K562 (cell line): Measurements from ENCODE around the gene AGR2.

Experiments used
- E2F3 ChIP-seq: fragments of 250-450 bp; sonication (Bioruptor Pico); IDR thresholded peaks from 2 replicates; pipeline ENCODE4 v1.4.0; 2020; ENCODE audit warnings: mild to moderate bottlenecking
- EZH2 ChIP-seq: IDR thresholded peaks from 2 replicates; pipeline ENCODE4 v1.6.1; 2012; ENCODE audit warnings: low read depth, mild to moderate bottlenecking, inconsistent platforms, low read length, borderline replicate concordance
- KLF1 ChIP-seq: fragments of 450-650 bp; IDR thresholded peaks from 2 replicates; pipeline ENCODE4 v1.6.1; 2016; ENCODE audit warnings: missing genetic modification characterization, missing compliant biosample characterization
- MAZ ChIP-seq, 2 experiments: fragments of 450-650 bp in 1 of 2; sonication (generic) in 1 of 2; formaldehyde crosslinking; IDR thresholded peaks in 1 of 2; conservative IDR thresholded peaks in 1 of 2; 2 replicates each; pipeline versions ENCODE4 v1.4.0 to v1.5.0; 2020; ENCODE audit warnings: mild to moderate bottlenecking in 1 of 2, missing genetic modification reagents in 1 of 2
- POLR2A ChIP-seq: fragments of 450-650 bp; conservative IDR thresholded peaks from 2 replicates; pipeline ENCODE4 v1.6.1; 2016
- RAD51 ChIP-seq: fragments of 450-650 bp; IDR thresholded peaks from 2 replicates; pipeline ENCODE4 v1.7.1; 2016; ENCODE audit warnings: low read depth, mild to moderate bottlenecking, borderline replicate concordance
- SUPT5H ChIP-seq: fragments of 450-650 bp; IDR thresholded peaks from 2 replicates; pipeline ENCODE4 v1.6.1; 2016
- TRIM28 ChIP-seq: fragments of 450-650 bp; IDR thresholded peaks from 2 replicates; pipeline ENCODE4 v1.6.1; 2017
- ZNF263 ChIP-seq: sonication (generic); formaldehyde crosslinking; IDR thresholded peaks from 2 replicates; pipeline ENCODE4 v1.8.0; 2022; ENCODE audit warnings: mild to moderate bottlenecking, missing genetic modification reagents, borderline replicate concordance
- ZNF778 ChIP-seq: fragments of 450-650 bp; formaldehyde crosslinking; IDR thresholded peaks from 2 replicates; pipeline ENCODE4 v1.4.0; 2020; ENCODE audit warnings: mild to moderate bottlenecking, moderate library complexity
- TF ChIP-seq, protein P1 (sequence below): sonication (generic); formaldehyde crosslinking; IDR thresholded peaks from 2 replicates; pipeline ENCODE4 v1.8.0; 2022; ENCODE audit warnings: missing genetic modification reagents, mild to moderate bottlenecking, borderline replicate concordance
- TF ChIP-seq, protein P2 (sequence below), 3 experiments: IDR thresholded peaks in 2 of 3; conservative IDR thresholded peaks in 1 of 3; 2 replicates each; pipeline ENCODE4 v1.5.1; 2011 to 2012; ENCODE audit warnings: low read length in 3 of 3, mild to moderate bottlenecking in 3 of 3, control low read depth in 2 of 3, improper control_type of control experiment in 1 of 3, inconsistent platforms in 1 of 3, low read depth in 1 of 3, mixed read lengths in 1 of 3, moderate library complexity in 1 of 3; ENCODE audit not compliant: insufficient read depth in 2 of 3
- TF ChIP-seq, protein P3 (sequence below): sonication (generic); formaldehyde crosslinking; IDR thresholded peaks from 2 replicates; pipeline ENCODE4 v1.9.0; 2022; ENCODE audit warnings: mild to moderate bottlenecking, missing genetic modification reagents
- TF ChIP-seq, protein P4 (sequence below): fragments of 450-650 bp; IDR thresholded peaks from 2 replicates; pipeline ENCODE4 v1.6.1; 2016; ENCODE audit warnings: missing biosample characterization, missing genetic modification characterization

DNA sequence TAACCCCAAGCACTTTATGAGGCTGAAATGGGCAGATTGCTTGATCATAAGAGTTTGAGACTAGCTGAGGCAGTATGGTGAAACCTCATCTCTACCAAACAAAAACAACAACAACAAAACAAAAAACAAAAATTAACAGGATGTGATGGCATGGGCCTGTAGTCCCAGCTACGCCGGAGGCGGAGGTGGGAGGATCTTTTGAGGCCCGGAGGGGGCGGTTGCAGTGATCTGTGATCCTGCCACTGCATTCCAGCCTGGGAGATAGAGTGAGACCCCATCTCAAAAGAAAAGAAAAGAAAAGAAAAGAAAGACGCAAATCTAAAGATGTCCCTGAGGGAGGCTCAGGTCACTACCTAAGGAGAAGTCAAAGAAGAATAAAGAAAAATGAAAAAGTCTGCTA is 35.3 kb upstream of the AGR2 start:
- no peak for TF ChIP-seq MAZ (CRISPR knock-in tag; conservative IDR thresholded peaks at IDR 0.05 in 1 of 2, IDR thresholded peaks at IDR 0.05 in 1 of 2)
- no peak for TF ChIP-seq EZH2
- no peak for TF ChIP-seq POLR2A
- no peak for TF ChIP-seq RAD51
- TF ChIP-seq, protein P1, sequence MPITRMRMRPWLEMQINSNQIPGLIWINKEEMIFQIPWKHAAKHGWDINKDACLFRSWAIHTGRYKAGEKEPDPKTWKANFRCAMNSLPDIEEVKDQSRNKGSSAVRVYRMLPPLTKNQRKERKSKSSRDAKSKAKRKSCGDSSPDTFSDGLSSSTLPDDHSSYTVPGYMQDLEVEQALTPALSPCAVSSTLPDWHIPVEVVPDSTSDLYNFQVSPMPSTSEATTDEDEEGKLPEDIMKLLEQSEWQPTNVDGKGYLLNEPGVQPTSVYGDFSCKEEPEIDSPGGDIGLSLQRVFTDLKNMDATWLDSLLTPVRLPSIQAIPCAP (CRISPR knock-in tag): no peak
- TF ChIP-seq, protein P2, sequence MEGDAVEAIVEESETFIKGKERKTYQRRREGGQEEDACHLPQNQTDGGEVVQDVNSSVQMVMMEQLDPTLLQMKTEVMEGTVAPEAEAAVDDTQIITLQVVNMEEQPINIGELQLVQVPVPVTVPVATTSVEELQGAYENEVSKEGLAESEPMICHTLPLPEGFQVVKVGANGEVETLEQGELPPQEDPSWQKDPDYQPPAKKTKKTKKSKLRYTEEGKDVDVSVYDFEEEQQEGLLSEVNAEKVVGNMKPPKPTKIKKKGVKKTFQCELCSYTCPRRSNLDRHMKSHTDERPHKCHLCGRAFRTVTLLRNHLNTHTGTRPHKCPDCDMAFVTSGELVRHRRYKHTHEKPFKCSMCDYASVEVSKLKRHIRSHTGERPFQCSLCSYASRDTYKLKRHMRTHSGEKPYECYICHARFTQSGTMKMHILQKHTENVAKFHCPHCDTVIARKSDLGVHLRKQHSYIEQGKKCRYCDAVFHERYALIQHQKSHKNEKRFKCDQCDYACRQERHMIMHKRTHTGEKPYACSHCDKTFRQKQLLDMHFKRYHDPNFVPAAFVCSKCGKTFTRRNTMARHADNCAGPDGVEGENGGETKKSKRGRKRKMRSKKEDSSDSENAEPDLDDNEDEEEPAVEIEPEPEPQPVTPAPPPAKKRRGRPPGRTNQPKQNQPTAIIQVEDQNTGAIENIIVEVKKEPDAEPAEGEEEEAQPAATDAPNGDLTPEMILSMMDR (IDR thresholded peaks at IDR 0.05 in 2 of 3, conservative IDR thresholded peaks at IDR 0.05 in 1 of 3; ENCODE audit: insufficient read depth in 2 of 3, low read depth in 1 of 3, low read length in 3 of 3): no peak
- no peak for TF ChIP-seq E2F3 (CRISPR knock-in tag)
- TF ChIP-seq, protein P3, sequence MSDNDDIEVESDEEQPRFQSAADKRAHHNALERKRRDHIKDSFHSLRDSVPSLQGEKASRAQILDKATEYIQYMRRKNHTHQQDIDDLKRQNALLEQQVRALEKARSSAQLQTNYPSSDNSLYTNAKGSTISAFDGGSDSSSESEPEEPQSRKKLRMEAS: no peak
- TF ChIP-seq, protein P4, sequence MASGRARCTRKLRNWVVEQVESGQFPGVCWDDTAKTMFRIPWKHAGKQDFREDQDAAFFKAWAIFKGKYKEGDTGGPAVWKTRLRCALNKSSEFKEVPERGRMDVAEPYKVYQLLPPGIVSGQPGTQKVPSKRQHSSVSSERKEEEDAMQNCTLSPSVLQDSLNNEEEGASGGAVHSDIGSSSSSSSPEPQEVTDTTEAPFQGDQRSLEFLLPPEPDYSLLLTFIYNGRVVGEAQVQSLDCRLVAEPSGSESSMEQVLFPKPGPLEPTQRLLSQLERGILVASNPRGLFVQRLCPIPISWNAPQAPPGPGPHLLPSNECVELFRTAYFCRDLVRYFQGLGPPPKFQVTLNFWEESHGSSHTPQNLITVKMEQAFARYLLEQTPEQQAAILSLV (tag): no peak
- no peak for TF ChIP-seq ZNF263 (CRISPR knock-in tag)
- TF ChIP-seq SUPT5H: no peak
- TF ChIP-seq TRIM28: no peak
- no peak for TF ChIP-seq ZNF778
- no peak for TF ChIP-seq KLF1 (tag)
